ENCODE data around the gene TMEM176B. TPM values are rescaled to one million over a fixed set of nuclear protein-coding genes. Genes with fewer than 3 reads are reported as not detected.
A peak's percentile ranks its signal among the peaks of the same experiment; 100 is the strongest.

Gene TMEM176B
- total RNA-seq (345 TPM), polyA plus RNA-seq (ENCODE audit: insufficient read depth, low read depth, low replicate concordance) (542 TPM)
- long read RNA-seq, donor 1, transcript TMEM176B-201 (7 exons, 1,129 nt): major isoform, 16 of 180 reads
- long read RNA-seq, donor 1, partial matches to known transcripts: 160 of 180 reads
- long read RNA-seq, donor 1, other reads (novel, unspliced or antisense): 0 of 180 reads
- long read RNA-seq, donor 2, transcript TMEM176B-201 (7 exons, 1,129 nt): major isoform, 26 of 299 reads
- long read RNA-seq, donor 2, transcript TMEM176B-202 (6 exons, 1,206 nt): minor isoform, 8 of 299 reads
- long read RNA-seq, donor 2, partial matches to known transcripts: 263 of 299 reads
- long read RNA-seq, donor 2, other reads (novel, unspliced or antisense): 0 of 299 reads
- long read RNA-seq, donor 3, transcript TMEM176B-201 (7 exons, 1,129 nt): major isoform, 55 of 119 reads
- long read RNA-seq, donor 3, transcript TMEM176B-202 (6 exons, 1,206 nt): minor isoform, 13 of 119 reads
- long read RNA-seq, donor 3, partial matches to known transcripts: 49 of 119 reads
- long read RNA-seq, donor 3, other reads (novel, unspliced or antisense): 0 of 119 reads
- long read RNA-seq, donor 4, transcript TMEM176B-201 (7 exons, 1,129 nt): major isoform, 22 of 236 reads
- long read RNA-seq, donor 4, partial matches to known transcripts: 202 of 236 reads
- long read RNA-seq, donor 4, other reads (novel, unspliced or antisense): 8 of 236 reads
- long read RNA-seq, donor 5, partial matches to known transcripts: 15 of 20 reads
- long read RNA-seq, donor 5, other reads (novel, unspliced or antisense): 0 of 20 reads
- long read RNA-seq, donor 6, transcript TMEM176B-201 (7 exons, 1,129 nt): major isoform, 31 of 294 reads
- long read RNA-seq, donor 6, partial matches to known transcripts: 257 of 294 reads
- long read RNA-seq, donor 6, other reads (novel, unspliced or antisense): 0 of 294 reads
- long read RNA-seq, donor 7, transcript TMEM176B-202 (6 exons, 1,206 nt): minor isoform, 12 of 317 reads
- long read RNA-seq, donor 7, transcript TMEM176B-205 (6 exons, 1,006 nt): minor isoform, 9 of 317 reads
- long read RNA-seq, donor 7, transcript TMEM176B-201 (7 exons, 1,129 nt): major isoform, 211 of 317 reads
- long read RNA-seq, donor 7, transcript TMEM176B-204 (7 exons, 1,430 nt): minor isoform, 10 of 317 reads
- long read RNA-seq, donor 7, partial matches to known transcripts: 23 of 317 reads
- long read RNA-seq, donor 7, other reads (novel, unspliced or antisense): 52 of 317 reads
- long read RNA-seq, donor 8, transcript TMEM176B-201 (7 exons, 1,129 nt): major isoform, 44 of 272 reads
- long read RNA-seq, donor 8, partial matches to known transcripts: 217 of 272 reads
- long read RNA-seq, donor 8, other reads (novel, unspliced or antisense): 10 of 272 reads
- long read RNA-seq, donor 9, transcript TMEM176B-201 (7 exons, 1,129 nt): major isoform, 22 of 170 reads
- long read RNA-seq, donor 9, partial matches to known transcripts: 146 of 170 reads
- long read RNA-seq, donor 9, other reads (novel, unspliced or antisense): 0 of 170 reads
- long read RNA-seq, donor 10, transcript TMEM176B-201 (7 exons, 1,129 nt): major isoform, 30 of 517 reads
- long read RNA-seq, donor 10, transcript TMEM176B-202 (6 exons, 1,206 nt): minor isoform, 6 of 517 reads
- long read RNA-seq, donor 10, partial matches to known transcripts: 470 of 517 reads
- long read RNA-seq, donor 10, other reads (novel, unspliced or antisense): 6 of 517 reads

- Histone ChIP-seq H3K36me3 (ENCODE audit: control insufficient read depth in 2 of 3, insufficient read depth in 3 of 3, low read length in 3 of 3) (peaks cover 0 to 25% (median 18%) of the 10 kb centered on the region in 3 donors), H3K9me3 (ENCODE audit: control insufficient read depth in 2 of 3, insufficient read depth in 1 of 3, low read length in 3 of 3) (no peaks in the 10 kb centered on the region), H3K4me1 (ENCODE audit: control insufficient read depth in 2 of 3, insufficient read depth in 2 of 3, low read depth in 1 of 3, low read length in 3 of 3) (peaks cover 0 to 13% (median 10%) of the 10 kb centered on the region in 3 donors), H3K4me3 (ENCODE audit: low read length in 3 of 3) (peak within 1 kb of the TSS; percentile 44 to 82 (median 73)), H3K9ac (ENCODE audit: low read length in 3 of 3) (peak within 1 kb of the TSS in 2 of 3 donors; percentile 43 to 79), H3K27ac (ENCODE audit: low read depth in 2 of 2, low read length in 2 of 2) (peak within 1 kb of the TSS; percentile 90 to 92), H3K27me3 (ENCODE audit: control insufficient read depth, insufficient read depth, low read length) (peaks cover 2% of the 10 kb centered on the region)
- TF ChIP-seq CTCF (IDR thresholded peaks at IDR 0.05; ENCODE audit: borderline replicate concordance, extremely low read depth, insufficient read depth): no peak
- FAIRE-seq (no peak), DNase-seq (peak; percentile 42 to 94 (median 61))
- intact Hi-C loops (cut with DNase I): no loop called here
Observed at GRCh38 chr7:150799741-150800580, at the start of gene TMEM176B. Gene TMEM176B, minus strand, starts transcription at chr7:150800364. Its CDS starts 3,795 bp downstream, at chr7:150796569.

GRCh38 chr7:150849204-150849775, 49.1 kb upstream of the TMEM176B start:
- Histone ChIP-seq H3K4me3 (ENCODE audit: low read length in 3 of 3) (no peak overlapping the region), H3K4me1 (ENCODE audit: control insufficient read depth in 2 of 3, insufficient read depth in 2 of 3, low read depth in 1 of 3, low read length in 3 of 3) (peaks cover 0 to 7% (median 0%) of the 10 kb centered on the region in 3 donors), H3K27me3 (ENCODE audit: control insufficient read depth, insufficient read depth, low read length) (no peaks in the 10 kb centered on the region), H3K36me3 (ENCODE audit: control insufficient read depth in 2 of 3, insufficient read depth in 3 of 3, low read length in 3 of 3) (no peaks in the 10 kb centered on the region), H3K9ac (ENCODE audit: low read length in 3 of 3) (no peak overlapping the region), H3K27ac (ENCODE audit: low read depth in 2 of 2, low read length in 2 of 2) (no peak overlapping the region), H3K9me3 (ENCODE audit: control insufficient read depth in 2 of 3, insufficient read depth in 1 of 3, low read length in 3 of 3) (no peaks in the 10 kb centered on the region)
- FAIRE-seq (no peak), DNase-seq (peak in 1 of 5 donors; percentile 7)
- intact Hi-C loops (cut with DNase I): no loop called here
- TF ChIP-seq CTCF (IDR thresholded peaks at IDR 0.05; ENCODE audit: borderline replicate concordance, extremely low read depth, insufficient read depth): no peak
